ENCODE data around the gene IGF1. TPM values are rescaled to one million over a fixed set of nuclear protein-coding genes. Genes with fewer than 3 reads are reported as not detected.

The IGF1 gene
- total RNA-seq, 6 experiments from 2014 or later: 18.9 to 115 (median 59.2) TPM

- H3K9me3 ChIP-seq: no peaks in the 10 kb centered on the region
- H3K4me1 ChIP-seq: peaks cover 0 to 38% (median 10%) of the 10 kb centered on the region in 4 donors
- intact Hi-C loops (cut with DNase I): no loop called here
- peaks cover 0 to 3% (median 0%) of the 10 kb centered on the region in 4 donors for H3K36me3 ChIP-seq
- DNase-seq: no peak
- H3K27me3 ChIP-seq: no peaks in the 10 kb centered on the region
- TF ChIP-seq POLR2A (IDR thresholded peaks at IDR 0.05) (no peak), CTCF (IDR thresholded peaks at IDR 0.05) (no peak)
- WGBS (ENCODE audit: insufficient coverage, low coverage, low lambda C conversion rate, missing lambda C conversion rate): 6% methylated on average over 4 of the region's 4 CpGs
- ATAC-seq: peak in 2 of 4 donors; percentile 3 to 5
- peak overlapping the region; percentile 61 to 87 (median 75) for H3K27ac ChIP-seq
- peak overlapping the region; percentile 37 to 56 (median 47) for H3K4me3 ChIP-seq
These were observed 424 bp downstream of the IGF1 start for GRCh38 chr12:102479939-102480338.

DNA sequence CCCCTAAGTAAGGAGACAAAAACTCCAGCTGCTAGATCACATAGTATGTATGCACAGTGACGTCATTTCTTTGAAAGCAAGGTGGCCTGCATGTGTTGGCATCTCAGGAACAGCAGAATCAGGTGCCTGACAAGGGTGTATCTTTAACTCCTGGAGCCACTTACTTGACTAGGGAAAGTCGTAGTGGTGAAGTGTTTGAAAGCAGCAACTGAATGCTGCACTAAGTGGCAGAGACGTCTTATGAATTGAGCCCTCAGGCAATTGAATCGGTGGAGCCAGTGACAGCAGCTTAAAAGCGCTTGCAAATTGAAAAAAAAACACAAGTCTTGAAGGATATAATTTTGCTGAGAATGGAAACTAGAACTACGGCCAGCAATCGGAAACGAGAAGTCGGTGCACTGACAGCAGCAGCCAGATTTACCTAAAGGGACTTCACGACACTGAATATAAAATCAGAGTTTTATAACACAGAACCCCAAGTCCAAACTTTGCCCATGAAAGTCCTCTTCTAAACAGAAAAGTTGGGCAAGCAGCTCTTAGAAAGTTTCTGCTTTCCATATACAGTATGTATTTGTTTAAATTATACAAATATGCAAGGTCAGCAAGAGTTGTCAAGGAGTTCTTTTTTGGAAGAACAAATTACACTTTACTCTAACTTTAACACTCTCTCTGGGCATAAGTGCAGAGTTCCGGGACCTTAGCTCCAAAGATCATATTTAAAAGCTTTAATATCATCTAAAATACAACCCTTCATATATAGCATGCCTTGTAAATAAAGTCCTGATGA, 1.1 kb downstream of the IGF1 start:
- Histone ChIP-seq H3K27ac (peak overlapping the region; percentile 61 to 87 (median 75)), H3K4me3 (peak overlapping the region; percentile 37 to 56 (median 47)), H3K4me1 (peaks cover 0 to 34% (median 7%) of the 10 kb centered on the region in 4 donors), H3K36me3 (peaks cover 0 to 4% (median 0%) of the 10 kb centered on the region in 4 donors), H3K27me3 (no peaks in the 10 kb centered on the region), H3K9me3 (no peaks in the 10 kb centered on the region)
- ATAC-seq: peak; percentile 16 to 38 (median 27)
- no peak for TF ChIP-seq CTCF (IDR thresholded peaks at IDR 0.05)
- TF ChIP-seq POLR2A (IDR thresholded peaks at IDR 0.05): no peak
- WGBS (ENCODE audit: insufficient coverage, low coverage, low lambda C conversion rate, missing lambda C conversion rate): 10% methylated on average over 11 of the region's 11 CpGs
- no peak for DNase-seq
- intact Hi-C loops (cut with DNase I): no loop called here

- peak overlapping the region; percentile 37 to 56 (median 47) for H3K4me3 ChIP-seq
- H3K27ac ChIP-seq: peak overlapping the region; percentile 61 to 87 (median 75)
- ATAC-seq (peak; percentile 24 to 53 (median 36)), DNase-seq (no peak)
- H3K4me1 ChIP-seq: peaks cover 0 to 34% (median 3%) of the 10 kb centered on the region in 4 donors
- intact Hi-C loops (cut with DNase I): no loop called here
- H3K9me3 ChIP-seq: no peaks in the 10 kb centered on the region
- H3K36me3 ChIP-seq: peaks cover 0 to 4% (median 0%) of the 10 kb centered on the region in 4 donors
- H3K27me3 ChIP-seq: no peaks in the 10 kb centered on the region
- 13% methylated on average over 4 of the region's 4 CpGs for WGBS (ENCODE audit: insufficient coverage, low coverage, low lambda C conversion rate, missing lambda C conversion rate)
- TF ChIP-seq CTCF (IDR thresholded peaks at IDR 0.05): no peak
- TF ChIP-seq POLR2A (IDR thresholded peaks at IDR 0.05): no peak
These were observed 1.8 kb downstream of the IGF1 start for GRCh38 chr12:102478405-102479098.

DNA sequence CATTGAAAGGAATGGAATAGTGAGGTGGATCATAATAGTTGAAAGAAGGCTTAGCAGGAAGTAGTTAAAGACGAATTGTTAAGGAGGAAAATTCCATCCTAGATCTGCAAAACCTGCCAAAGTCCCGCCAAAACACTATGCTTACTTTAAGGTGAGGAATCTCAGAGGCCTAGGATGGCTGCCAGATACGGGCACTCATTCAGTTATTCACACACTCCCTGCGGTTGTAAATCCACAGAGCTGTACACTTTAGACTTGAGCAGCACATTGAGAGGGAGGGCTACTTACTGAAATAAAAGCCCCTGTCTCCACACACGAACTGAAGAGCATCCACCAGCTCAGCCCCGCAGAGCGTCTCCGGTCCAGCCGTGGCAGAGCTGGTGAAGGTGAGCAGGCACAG, 5.0 kb downstream of the IGF1 start:
- no peak for DNase-seq
- no peak for ATAC-seq
- Histone ChIP-seq H3K9me3 (no peaks in the 10 kb centered on the region), H3K4me3 (no peak overlapping the region), H3K4me1 (peaks cover 0 to 41% (median 3%) of the 10 kb centered on the region in 4 donors), H3K36me3 (peaks cover 0 to 4% (median 0%) of the 10 kb centered on the region in 4 donors), H3K27ac (no peak overlapping the region), H3K27me3 (no peaks in the 10 kb centered on the region)
- intact Hi-C loops (cut with DNase I): no loop called here
- TF ChIP-seq CTCF (IDR thresholded peaks at IDR 0.05) (no peak), POLR2A (IDR thresholded peaks at IDR 0.05) (no peak)
- WGBS (ENCODE audit: insufficient coverage, low coverage, low lambda C conversion rate, missing lambda C conversion rate): 97% methylated on average over 3 of the region's 9 CpGs
